Stimulated activated naive CD8-positive, alpha-beta T cell treated with anti-CD3 and anti-CD28 coated beads, Interleukin-15, Interleukin-2, amounts not matched to agents 100 ng/mL and 50 ng/mL, for 24 hours (primary cell): ENCODE data around the gene WWOX.

ENCODE experiments used
- H3K27ac Mint-ChIP-seq: one replicate; pipeline ENCODE4 v1.8.0; 2021; ENCODE audit warnings: mild to moderate bottlenecking, mixed read lengths
- H3K27me3 Mint-ChIP-seq: one replicate; pipeline ENCODE4 v1.8.0; 2021; ENCODE audit warnings: mixed read lengths
- H3K36me3 Mint-ChIP-seq: one replicate; pipeline ENCODE4 v1.8.0; 2021; ENCODE audit warnings: low read depth, mixed read lengths
- H3K4me1 Mint-ChIP-seq: one replicate; pipeline ENCODE4 v1.8.0; 2021; ENCODE audit warnings: low read depth, mixed read lengths
- H3K4me3 Mint-ChIP-seq: one replicate; pipeline ENCODE4 v1.8.0; 2021; ENCODE audit warnings: mild to moderate bottlenecking, mixed read lengths
- H3K9me3 Mint-ChIP-seq: one replicate; pipeline ENCODE4 v1.8.0; 2021; ENCODE audit warnings: mixed read lengths

WWOX gene

DNA sequence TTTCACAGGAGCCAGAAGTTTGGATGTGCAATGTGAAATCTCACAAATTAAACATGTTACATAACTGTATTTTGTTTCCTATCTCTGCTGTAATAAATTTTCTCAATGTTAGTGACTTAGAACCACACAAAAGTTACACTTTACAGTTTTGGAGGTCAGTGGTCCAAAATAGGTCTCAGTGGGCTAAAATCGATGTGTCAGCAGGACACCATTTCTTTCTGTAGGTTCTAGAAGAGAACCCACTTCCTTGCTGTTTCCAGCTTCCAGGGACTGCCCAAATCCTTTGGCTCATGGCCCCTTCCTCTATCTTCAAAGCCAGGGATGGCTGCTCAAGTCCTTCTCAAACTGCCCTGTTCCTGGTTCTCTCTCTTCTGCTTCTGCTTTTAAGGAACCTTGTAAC lies 252.7 kb downstream of the WWOX start:
- H3K36me3 Mint-ChIP-seq: no peaks in the 10 kb centered on the region
- H3K27me3 Mint-ChIP-seq: no peaks in the 10 kb centered on the region
- no peak overlapping the region for H3K27ac Mint-ChIP-seq
- H3K4me1 Mint-ChIP-seq: no peaks in the 10 kb centered on the region
- no peaks in the 10 kb centered on the region for H3K9me3 Mint-ChIP-seq
- H3K4me3 Mint-ChIP-seq: no peak overlapping the region

GRCh38 chr16:78353640-78354275 lies 254.3 kb downstream of the WWOX start:
- Mint-ChIP-seq H3K27me3 (no peaks in the 10 kb centered on the region), H3K9me3 (no peaks in the 10 kb centered on the region), H3K27ac (no peak overlapping the region), H3K4me3 (no peak overlapping the region), H3K4me1 (no peaks in the 10 kb centered on the region), H3K36me3 (no peaks in the 10 kb centered on the region)

DNA sequence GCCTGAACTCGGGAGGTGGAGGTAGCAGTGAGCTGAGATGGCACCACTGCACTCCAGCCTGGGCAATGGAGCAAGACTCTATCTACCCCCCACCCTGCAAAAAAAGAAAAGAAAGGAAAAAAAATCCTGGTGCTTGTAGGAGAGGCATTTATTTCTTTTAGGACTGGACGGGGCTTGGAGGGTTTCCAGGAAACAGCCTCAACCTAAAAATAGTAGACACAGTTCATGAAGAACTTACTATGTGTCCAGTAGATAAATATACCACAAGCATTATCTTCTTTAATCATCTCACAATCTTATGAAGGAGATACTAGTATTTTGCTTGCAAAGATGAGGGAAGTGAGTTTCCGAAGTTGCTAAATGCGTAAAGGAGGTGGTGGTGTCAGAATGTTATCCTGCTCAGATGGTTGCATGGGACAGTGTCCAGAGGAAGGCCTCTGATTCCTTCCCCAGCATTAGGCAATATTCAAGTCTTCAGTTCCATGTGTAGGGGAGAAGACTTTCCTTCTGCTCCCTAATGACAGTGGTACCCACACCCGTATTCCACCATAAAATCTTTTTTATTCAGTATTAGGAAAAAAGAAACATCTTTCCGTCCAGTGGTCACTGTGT lies 263.2 kb downstream of the WWOX start:
- Mint-ChIP-seq H3K27ac (no peak overlapping the region), H3K9me3 (no peaks in the 10 kb centered on the region), H3K4me1 (no peaks in the 10 kb centered on the region), H3K36me3 (no peaks in the 10 kb centered on the region), H3K27me3 (no peaks in the 10 kb centered on the region), H3K4me3 (no peak overlapping the region)

- no peaks in the 10 kb centered on the region for H3K36me3 Mint-ChIP-seq
- no peak overlapping the region for H3K27ac Mint-ChIP-seq
- no peaks in the 10 kb centered on the region for H3K27me3 Mint-ChIP-seq
- no peaks in the 10 kb centered on the region for H3K4me1 Mint-ChIP-seq
- H3K9me3 Mint-ChIP-seq: no peaks in the 10 kb centered on the region
- no peak overlapping the region for H3K4me3 Mint-ChIP-seq
Measured at GRCh38 chr16:78363843-78364555, 264.5 kb downstream of the WWOX start.

DNA sequence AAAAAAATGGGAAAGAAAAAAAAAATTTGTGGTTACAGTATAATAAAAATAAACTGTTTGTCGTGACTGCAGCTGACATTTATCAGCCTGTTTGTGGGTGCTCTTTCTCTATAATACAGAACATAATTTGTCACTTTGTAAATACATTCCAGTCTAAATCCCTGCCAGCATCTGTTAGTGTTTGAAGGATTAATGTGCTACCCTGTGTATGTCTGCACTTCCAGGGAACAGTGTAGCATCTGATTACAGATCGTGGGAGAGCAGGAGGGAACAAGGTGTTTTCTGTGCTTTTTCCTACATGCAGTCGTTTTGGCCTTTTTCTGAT lies 265.1 kb downstream of the WWOX start:
- Mint-ChIP-seq H3K27me3 (no peaks in the 10 kb centered on the region), H3K4me1 (no peaks in the 10 kb centered on the region), H3K27ac (no peak overlapping the region), H3K9me3 (no peaks in the 10 kb centered on the region), H3K36me3 (no peaks in the 10 kb centered on the region), H3K4me3 (no peak overlapping the region)

- Mint-ChIP-seq H3K27ac (no peak overlapping the region), H3K27me3 (no peaks in the 10 kb centered on the region), H3K9me3 (no peaks in the 10 kb centered on the region), H3K4me1 (no peaks in the 10 kb centered on the region), H3K4me3 (no peak overlapping the region), H3K36me3 (no peaks in the 10 kb centered on the region)
Measured at GRCh38 chr16:78365366-78365765, 265.9 kb downstream of the WWOX start.

GRCh38 chr16:78368121-78369102 lies 269.0 kb downstream of the WWOX start:
- peaks cover 8% of the 10 kb centered on the region for H3K36me3 Mint-ChIP-seq
- H3K4me1 Mint-ChIP-seq: no peaks in the 10 kb centered on the region
- no peak overlapping the region for H3K27ac Mint-ChIP-seq
- no peaks in the 10 kb centered on the region for H3K27me3 Mint-ChIP-seq
- H3K4me3 Mint-ChIP-seq: no peak overlapping the region
- H3K9me3 Mint-ChIP-seq: peaks cover 8% of the 10 kb centered on the region

DNA sequence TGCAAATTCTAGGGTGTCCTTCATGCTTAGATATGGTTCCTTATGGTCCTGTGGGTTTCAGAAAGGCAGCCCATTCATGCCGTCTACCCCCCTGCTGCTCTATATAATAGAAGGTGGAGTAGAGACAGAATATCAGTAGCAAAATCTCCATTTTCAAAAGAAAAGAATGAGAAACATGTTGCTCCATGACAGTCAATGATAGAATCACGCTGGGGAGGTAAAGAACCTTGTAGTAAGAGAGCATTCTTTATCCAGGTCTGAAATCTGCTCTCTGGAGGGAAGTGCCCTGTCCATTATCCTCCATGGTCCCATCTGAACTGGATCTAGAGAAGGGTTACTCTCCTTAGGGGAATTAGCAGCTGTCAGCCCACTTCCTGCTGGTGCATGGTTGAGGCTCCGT lies 272.8 kb downstream of the WWOX start:
- Mint-ChIP-seq H3K27ac (no peak overlapping the region), H3K4me3 (no peak overlapping the region), H3K9me3 (peaks cover 8% of the 10 kb centered on the region), H3K4me1 (no peaks in the 10 kb centered on the region), H3K36me3 (peaks cover 8% of the 10 kb centered on the region), H3K27me3 (no peaks in the 10 kb centered on the region)

DNA sequence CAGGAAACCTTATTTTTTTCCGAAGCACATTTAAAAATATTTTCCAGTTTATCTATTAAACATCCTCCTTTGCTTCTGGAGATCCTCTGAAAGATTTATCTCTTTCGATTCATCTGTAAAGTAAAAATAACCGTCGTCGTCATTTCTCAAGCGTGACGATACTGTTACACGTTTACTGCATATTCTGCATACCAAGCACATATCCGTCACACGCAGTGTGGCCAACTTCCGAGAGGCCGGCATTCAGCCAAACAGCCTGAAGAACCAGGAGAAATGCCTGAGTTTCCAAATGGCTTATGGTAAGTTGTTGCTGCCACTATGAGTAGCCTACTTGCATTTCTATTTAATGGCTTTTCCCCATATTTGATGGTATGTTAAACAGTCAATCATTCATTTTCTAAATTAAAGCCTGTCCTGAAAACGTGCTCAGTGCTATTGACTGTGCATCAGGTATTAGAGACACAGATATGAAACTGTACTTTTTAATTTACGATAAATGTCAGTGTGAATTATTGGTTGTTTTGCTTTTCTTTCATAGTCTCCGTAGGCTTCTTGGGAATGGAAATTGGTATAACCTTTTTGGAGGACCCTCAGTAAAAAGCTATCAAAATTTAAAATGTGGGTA lies 275.7 kb downstream of the WWOX start:
- Mint-ChIP-seq H3K9me3 (peaks cover 8% of the 10 kb centered on the region), H3K27ac (no peak overlapping the region), H3K4me1 (no peaks in the 10 kb centered on the region), H3K36me3 (peaks cover 8% of the 10 kb centered on the region), H3K4me3 (no peak overlapping the region), H3K27me3 (no peaks in the 10 kb centered on the region)

DNA sequence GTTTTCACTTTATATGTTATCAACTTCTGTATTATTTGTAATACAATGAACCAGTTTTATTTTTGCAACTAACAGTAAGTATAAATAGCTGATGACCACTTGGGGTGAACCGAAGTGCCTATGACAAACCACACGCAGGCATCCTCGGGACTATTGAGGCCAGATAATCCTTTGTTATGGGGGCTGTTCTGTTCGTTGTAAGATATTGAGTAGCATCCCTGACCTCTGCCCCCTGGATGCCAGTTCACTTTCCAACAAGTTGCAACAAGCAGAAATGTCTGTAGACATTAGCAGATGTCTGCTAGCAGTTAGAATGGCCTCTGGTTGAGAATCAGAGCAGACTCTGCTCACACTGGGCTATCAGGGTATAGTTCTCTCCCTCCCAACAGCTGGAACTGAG lies 277.0 kb downstream of the WWOX start:
- no peaks in the 10 kb centered on the region for H3K27me3 Mint-ChIP-seq
- peaks cover 2% of the 10 kb centered on the region for H3K36me3 Mint-ChIP-seq
- H3K4me1 Mint-ChIP-seq: no peaks in the 10 kb centered on the region
- H3K4me3 Mint-ChIP-seq: no peak overlapping the region
- H3K27ac Mint-ChIP-seq: no peak overlapping the region
- no peaks in the 10 kb centered on the region for H3K9me3 Mint-ChIP-seq

GRCh38 chr16:78377312-78377711 lies 277.9 kb downstream of the WWOX start:
- Mint-ChIP-seq H3K27me3 (no peaks in the 10 kb centered on the region), H3K9me3 (no peaks in the 10 kb centered on the region), H3K36me3 (peaks cover 5% of the 10 kb centered on the region), H3K27ac (no peak overlapping the region), H3K4me3 (no peak overlapping the region), H3K4me1 (no peaks in the 10 kb centered on the region)

DNA sequence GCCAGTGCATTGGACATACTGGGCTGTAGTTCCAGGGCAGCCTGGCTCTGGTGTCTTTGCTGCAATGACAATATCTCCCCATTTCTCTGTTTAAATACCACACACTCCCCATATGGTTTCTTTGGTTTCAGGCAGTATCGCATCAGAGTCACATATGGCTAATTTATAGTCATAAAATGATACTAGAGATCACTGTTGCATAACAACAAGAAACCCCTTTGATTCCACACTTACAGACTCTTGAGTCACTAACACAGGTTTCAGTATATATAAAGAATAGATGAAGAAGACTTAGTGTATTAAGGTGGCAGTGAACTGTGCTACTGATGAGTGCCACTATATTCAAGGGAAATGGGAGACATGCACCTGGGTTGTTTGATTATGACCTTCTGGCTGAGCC lies 281.6 kb downstream of the WWOX start:
- peaks cover 3% of the 10 kb centered on the region for H3K9me3 Mint-ChIP-seq
- no peaks in the 10 kb centered on the region for H3K4me1 Mint-ChIP-seq
- H3K4me3 Mint-ChIP-seq: no peak overlapping the region
- peaks cover 5% of the 10 kb centered on the region for H3K36me3 Mint-ChIP-seq
- no peak overlapping the region for H3K27ac Mint-ChIP-seq
- H3K27me3 Mint-ChIP-seq: no peaks in the 10 kb centered on the region

- Mint-ChIP-seq H3K9me3 (peaks cover 3% of the 10 kb centered on the region), H3K27me3 (no peaks in the 10 kb centered on the region), H3K4me1 (no peaks in the 10 kb centered on the region), H3K4me3 (no peak overlapping the region), H3K36me3 (peaks cover 18% of the 10 kb centered on the region), H3K27ac (no peak overlapping the region)
Measured at GRCh38 chr16:78383118-78383517, 283.7 kb downstream of the WWOX start.

- Mint-ChIP-seq H3K27ac (no peak overlapping the region), H3K36me3 (peaks cover 21% of the 10 kb centered on the region), H3K9me3 (peaks cover 3% of the 10 kb centered on the region), H3K4me3 (no peak overlapping the region), H3K27me3 (no peaks in the 10 kb centered on the region), H3K4me1 (no peaks in the 10 kb centered on the region)
Measured at GRCh38 chr16:78385086-78385805, 285.8 kb downstream of the WWOX start.
